ENCODE measurements around the gene PADI3.

The PADI3 gene

DNA sequence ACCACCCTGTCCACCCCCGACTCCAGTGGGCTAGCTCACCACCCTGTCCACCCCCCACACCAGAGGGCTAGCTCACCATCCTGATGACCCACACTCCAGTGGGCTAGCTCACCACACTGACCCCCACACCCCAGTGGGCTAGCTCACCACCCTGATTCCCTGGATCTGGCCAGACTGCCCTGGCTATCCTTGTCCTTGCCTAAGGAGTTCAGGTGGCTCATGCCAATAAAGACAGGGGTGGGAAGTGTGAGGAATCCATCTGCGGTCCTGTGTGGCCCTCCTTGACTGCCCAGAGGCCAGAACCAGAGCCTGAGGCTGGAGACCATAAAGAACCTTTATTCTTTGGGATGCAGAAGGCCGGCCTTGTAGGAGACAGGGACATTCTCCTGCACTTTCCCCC lies 40.4 kb upstream of the PADI3 start:
- DNase-seq (ENCODE audit: low spot score) = no peak
- TF ChIP-seq, protein P1, sequence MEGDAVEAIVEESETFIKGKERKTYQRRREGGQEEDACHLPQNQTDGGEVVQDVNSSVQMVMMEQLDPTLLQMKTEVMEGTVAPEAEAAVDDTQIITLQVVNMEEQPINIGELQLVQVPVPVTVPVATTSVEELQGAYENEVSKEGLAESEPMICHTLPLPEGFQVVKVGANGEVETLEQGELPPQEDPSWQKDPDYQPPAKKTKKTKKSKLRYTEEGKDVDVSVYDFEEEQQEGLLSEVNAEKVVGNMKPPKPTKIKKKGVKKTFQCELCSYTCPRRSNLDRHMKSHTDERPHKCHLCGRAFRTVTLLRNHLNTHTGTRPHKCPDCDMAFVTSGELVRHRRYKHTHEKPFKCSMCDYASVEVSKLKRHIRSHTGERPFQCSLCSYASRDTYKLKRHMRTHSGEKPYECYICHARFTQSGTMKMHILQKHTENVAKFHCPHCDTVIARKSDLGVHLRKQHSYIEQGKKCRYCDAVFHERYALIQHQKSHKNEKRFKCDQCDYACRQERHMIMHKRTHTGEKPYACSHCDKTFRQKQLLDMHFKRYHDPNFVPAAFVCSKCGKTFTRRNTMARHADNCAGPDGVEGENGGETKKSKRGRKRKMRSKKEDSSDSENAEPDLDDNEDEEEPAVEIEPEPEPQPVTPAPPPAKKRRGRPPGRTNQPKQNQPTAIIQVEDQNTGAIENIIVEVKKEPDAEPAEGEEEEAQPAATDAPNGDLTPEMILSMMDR (IDR thresholded peaks at IDR 0.05; ENCODE audit: extremely low read depth, insufficient read depth, missing control alignments) = no peak
- in situ Hi-C loops (cut with MboI; ENCODE audit: low pct_unique_long_range_greater_than_20kb, low sequenced_read_pairs, unreplicated experiment) = no loop called here

DNA sequence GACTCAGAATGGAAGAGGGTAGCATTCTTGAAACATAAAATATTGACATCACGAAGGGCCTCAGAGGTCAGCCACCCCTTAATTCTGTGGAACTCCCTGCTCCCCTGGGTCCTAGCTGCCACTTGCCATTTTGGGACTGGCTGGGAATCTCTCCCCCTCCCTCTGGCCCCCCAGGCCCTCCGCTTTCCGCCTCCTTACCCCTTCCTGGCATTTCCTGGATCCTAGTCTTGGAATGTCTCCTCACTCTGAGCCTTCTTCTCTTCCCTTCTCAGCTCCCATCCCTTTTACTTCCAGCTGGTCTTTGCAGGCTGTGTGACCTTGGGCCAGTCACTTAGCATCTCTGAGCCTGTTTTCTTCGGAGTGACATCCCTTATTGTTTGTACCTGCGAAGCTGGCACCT lies 39.5 kb upstream of the PADI3 start:
- TF ChIP-seq, protein P1 (IDR thresholded peaks at IDR 0.05; ENCODE audit: extremely low read depth, insufficient read depth, missing control alignments) = no peak
- no peak for DNase-seq (ENCODE audit: low spot score)
- in situ Hi-C loops (cut with MboI; ENCODE audit: low pct_unique_long_range_greater_than_20kb, low sequenced_read_pairs, unreplicated experiment) = no loop called here

DNA sequence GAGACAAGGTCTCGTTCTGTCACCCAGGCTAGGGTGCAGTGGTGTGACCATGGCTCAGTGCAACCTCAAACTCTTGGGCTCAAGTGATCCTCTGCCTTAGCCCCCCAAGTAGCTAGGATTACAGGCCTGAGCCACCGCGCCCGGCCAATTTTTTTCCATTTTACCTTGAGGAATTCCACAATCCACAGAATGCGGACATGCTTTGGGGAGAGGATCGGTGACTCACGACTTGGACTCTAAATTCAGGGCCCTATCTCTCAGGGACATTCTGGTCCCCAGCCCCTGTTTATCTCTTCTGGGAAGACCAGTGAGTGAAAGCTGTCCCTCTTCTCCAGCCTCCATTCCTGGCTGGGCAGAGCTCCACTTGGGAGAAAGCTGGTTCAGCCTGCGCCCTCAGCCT lies 38.7 kb upstream of the PADI3 start:
- in situ Hi-C loops (cut with MboI; ENCODE audit: low pct_unique_long_range_greater_than_20kb, low sequenced_read_pairs, unreplicated experiment) = no loop called here
- no peak for DNase-seq (ENCODE audit: low spot score)
- TF ChIP-seq, protein P1 (IDR thresholded peaks at IDR 0.05; ENCODE audit: extremely low read depth, insufficient read depth, missing control alignments) = no peak

DNA sequence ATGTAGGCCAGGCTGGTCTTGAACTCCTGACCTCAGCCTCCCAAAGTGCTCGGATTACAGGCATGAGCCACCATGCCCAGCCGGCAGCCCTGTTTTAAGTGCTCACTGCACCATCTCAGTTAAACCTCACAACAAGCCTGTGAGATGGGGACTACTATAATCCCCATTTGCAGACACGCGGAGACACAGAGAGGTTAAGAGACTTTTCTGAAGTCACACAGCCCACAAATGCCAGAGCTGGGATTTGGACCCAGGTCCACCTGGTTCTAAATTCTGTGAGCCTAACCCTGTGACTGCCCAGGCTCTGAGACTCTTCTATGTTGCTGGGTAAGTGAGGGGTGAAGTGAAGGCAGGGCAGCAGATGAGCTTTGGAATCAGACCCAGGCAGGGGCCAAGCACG lies 37.5 kb upstream of the PADI3 start:
- DNase-seq (ENCODE audit: low spot score) = no peak
- in situ Hi-C loops (cut with MboI; ENCODE audit: low pct_unique_long_range_greater_than_20kb, low sequenced_read_pairs, unreplicated experiment) = no loop called here
- TF ChIP-seq, protein P1 (IDR thresholded peaks at IDR 0.05; ENCODE audit: extremely low read depth, insufficient read depth, missing control alignments) = no peak

DNA sequence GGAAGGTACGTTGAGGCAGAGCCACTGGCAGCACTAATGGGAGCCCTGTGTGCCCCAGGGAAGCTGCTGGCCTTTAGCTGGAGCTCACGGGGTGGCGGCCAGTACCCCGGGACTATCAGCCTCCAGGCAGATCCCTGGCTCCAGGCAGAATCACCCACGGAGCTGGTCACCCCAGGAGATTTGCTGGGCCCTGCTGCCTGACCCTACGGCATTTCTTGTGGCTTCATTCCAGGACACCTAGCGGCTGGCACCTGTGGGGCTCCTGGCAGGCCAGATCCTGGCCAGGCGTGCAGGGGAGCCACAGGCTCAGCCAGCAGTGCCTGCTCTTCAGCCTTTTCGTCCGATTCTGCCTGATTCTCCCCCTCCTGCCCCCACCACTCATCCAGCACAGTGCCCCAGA lies 36.9 kb upstream of the PADI3 start:
- no peak for DNase-seq (ENCODE audit: low spot score)
- TF ChIP-seq, protein P1 (IDR thresholded peaks at IDR 0.05; ENCODE audit: extremely low read depth, insufficient read depth, missing control alignments) = no peak
- in situ Hi-C loops (cut with MboI; ENCODE audit: low pct_unique_long_range_greater_than_20kb, low sequenced_read_pairs, unreplicated experiment) = no loop called here

DNA sequence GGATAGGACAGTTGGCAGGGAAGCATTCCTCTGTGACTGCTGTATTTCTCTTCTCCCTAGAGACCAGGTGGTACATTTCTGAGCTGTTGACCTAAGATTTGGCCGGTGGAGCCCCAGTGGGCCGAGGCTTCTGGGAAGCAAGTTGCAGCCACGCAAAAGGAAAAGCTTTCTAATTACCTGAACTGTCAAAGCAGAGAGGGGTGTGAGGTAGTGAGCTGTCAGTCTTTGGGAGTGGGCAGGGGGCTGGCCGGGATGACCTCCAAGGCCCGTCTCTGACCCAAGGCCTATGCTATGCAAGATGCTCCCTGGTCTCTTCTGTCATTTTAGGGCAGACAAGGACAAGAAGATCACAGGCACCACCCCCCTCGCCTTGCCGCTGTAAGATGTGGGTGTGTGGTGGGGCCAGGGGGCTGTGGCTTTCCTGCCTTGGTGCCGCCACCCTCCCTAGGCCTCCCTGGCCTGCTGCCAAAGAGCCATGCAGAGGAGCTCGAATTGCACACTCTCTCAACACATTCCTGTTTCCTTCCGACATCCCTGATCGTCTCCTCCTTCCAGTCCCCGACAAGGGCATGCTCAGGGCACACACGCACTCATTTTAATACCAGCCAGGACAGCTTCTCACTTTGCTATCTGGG lies 36.3 kb upstream of the PADI3 start:
- no peak for DNase-seq (ENCODE audit: low spot score)
- TF ChIP-seq, protein P1 (IDR thresholded peaks at IDR 0.05; ENCODE audit: extremely low read depth, insufficient read depth, missing control alignments) = no peak
- in situ Hi-C loops (cut with MboI; ENCODE audit: low pct_unique_long_range_greater_than_20kb, low sequenced_read_pairs, unreplicated experiment) = no loop called here
